Measurements from ENCODE around the gene COPA. TPM values are rescaled to one million over a fixed set of nuclear protein-coding genes. Genes with fewer than 3 reads are reported as not detected.

The COPA gene
- total and polyA plus RNA-seq, 2 donors from 2014 or later = 50.1 to 160 TPM

DNA sequence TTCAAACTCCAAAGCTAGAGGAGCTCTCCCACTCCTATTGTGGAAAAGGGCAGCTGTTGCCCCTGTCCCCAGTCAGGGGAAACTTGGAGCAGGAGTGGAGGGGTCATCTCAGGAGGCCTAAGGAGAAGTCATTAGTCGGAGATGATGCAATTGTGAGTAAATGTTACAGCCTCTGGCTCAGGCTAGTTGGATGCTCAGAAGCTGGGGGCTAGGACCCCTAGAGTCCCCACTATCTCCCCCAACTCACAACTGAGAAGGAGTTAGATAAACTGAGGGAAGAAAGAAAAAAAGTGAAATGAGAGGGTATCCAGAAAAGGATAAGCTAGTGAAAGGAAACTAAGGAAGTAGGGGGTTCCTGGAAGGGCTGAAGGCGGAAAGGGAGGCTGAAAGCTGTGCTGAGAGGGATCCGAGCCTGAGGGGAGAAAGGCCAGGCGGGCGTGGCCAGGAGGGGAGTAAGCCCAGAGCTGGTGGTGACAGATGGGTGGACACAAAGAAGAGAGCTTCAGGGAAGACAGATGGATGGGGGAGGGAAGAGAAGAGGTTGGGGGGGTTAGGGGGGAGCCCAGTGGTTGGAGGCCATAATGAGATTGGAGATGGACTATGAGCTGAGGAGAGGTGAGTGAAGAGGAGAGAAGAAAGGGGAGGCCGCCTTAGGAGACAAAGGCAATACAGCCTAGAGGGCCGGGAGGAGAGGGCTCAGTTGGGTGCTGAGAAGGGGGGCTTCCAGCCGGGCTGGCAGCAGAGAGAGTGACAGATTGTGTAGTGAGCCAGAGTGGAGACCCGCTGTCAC, 19.3 kb upstream of the COPA start:
- FAIRE-seq (no peak), DNase-seq (no peak)
- Histone ChIP-seq H3K27ac (ENCODE audit: low read depth in 2 of 2, low read length in 2 of 2) (no peak overlapping the region), H3K4me1 (ENCODE audit: control insufficient read depth in 2 of 3, insufficient read depth in 2 of 3, low read depth in 1 of 3, low read length in 3 of 3) (no peaks in the 10 kb centered on the region), H3K9me3 (ENCODE audit: control insufficient read depth in 2 of 3, insufficient read depth in 1 of 3, low read length in 3 of 3) (no peaks in the 10 kb centered on the region), H3K4me3 (ENCODE audit: low read length in 3 of 3) (no peak overlapping the region), H3K36me3 (ENCODE audit: control insufficient read depth in 2 of 3, insufficient read depth in 3 of 3, low read length in 3 of 3) (peaks cover 0 to 11% (median 2%) of the 10 kb centered on the region in 3 donors), H3K27me3 (ENCODE audit: control insufficient read depth, insufficient read depth, low read length) (no peaks in the 10 kb centered on the region), H3K9ac (ENCODE audit: low read length in 3 of 3) (no peak overlapping the region)
- intact Hi-C loops (cut with DNase I) = no loop called here
- TF ChIP-seq CTCF (IDR thresholded peaks at IDR 0.05; ENCODE audit: borderline replicate concordance, extremely low read depth, insufficient read depth) = no peak

GRCh38 chr1:160361814-160362167, 18.7 kb upstream of the COPA start:
- TF ChIP-seq CTCF (IDR thresholded peaks at IDR 0.05; ENCODE audit: borderline replicate concordance, extremely low read depth, insufficient read depth) = no peak
- no peak for FAIRE-seq

DNA sequence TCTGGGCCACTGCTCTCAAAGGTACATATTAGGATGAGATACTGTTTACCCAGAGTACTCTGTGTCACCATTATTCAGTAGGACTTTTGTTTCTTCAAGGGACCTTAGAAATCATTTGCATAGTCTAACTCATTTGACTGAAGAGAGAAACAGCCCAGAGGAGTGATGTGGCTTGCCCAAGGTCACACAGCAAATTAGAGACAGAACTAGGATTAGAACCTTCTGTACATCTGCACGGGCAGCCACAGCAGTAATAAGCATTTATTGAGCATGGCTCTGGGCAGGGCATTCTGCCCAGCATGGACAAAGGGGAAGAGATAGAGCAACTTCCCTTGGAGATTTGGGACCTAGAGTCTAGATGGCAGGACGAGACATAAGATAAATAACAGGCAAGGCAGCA, 18.1 kb upstream of the COPA start:
- H3K36me3 ChIP-seq (ENCODE audit: control insufficient read depth in 2 of 3, insufficient read depth in 3 of 3, low read length in 3 of 3) = peaks cover 2 to 19% (median 10%) of the 10 kb centered on the region in 3 donors
- H3K27me3 ChIP-seq (ENCODE audit: control insufficient read depth, insufficient read depth, low read length) = no peaks in the 10 kb centered on the region
- H3K27ac ChIP-seq (ENCODE audit: low read depth in 2 of 2, low read length in 2 of 2) = no peak overlapping the region
- no peaks in the 10 kb centered on the region for H3K4me1 ChIP-seq (ENCODE audit: control insufficient read depth in 2 of 3, insufficient read depth in 2 of 3, low read depth in 1 of 3, low read length in 3 of 3)
- FAIRE-seq = no peak
- no peak overlapping the region for H3K4me3 ChIP-seq (ENCODE audit: low read length in 3 of 3)
- H3K9ac ChIP-seq (ENCODE audit: low read length in 3 of 3) = no peak overlapping the region
- intact Hi-C loops (cut with DNase I) = no loop called here
- no peaks in the 10 kb centered on the region for H3K9me3 ChIP-seq (ENCODE audit: control insufficient read depth in 2 of 3, insufficient read depth in 1 of 3, low read length in 3 of 3)
- no peak for TF ChIP-seq CTCF (IDR thresholded peaks at IDR 0.05; ENCODE audit: borderline replicate concordance, extremely low read depth, insufficient read depth)
- no peak for DNase-seq

More at GRCh38 chr1:160361814-160362167, 18.7 kb upstream of the COPA start:
- no peak overlapping the region for H3K27ac ChIP-seq (ENCODE audit: low read depth in 2 of 2, low read length in 2 of 2)
- intact Hi-C loops (cut with DNase I) = no loop called here
- no peak overlapping the region for H3K4me3 ChIP-seq (ENCODE audit: low read length in 3 of 3)
- H3K4me1 ChIP-seq (ENCODE audit: control insufficient read depth in 2 of 3, insufficient read depth in 2 of 3, low read depth in 1 of 3, low read length in 3 of 3) = no peaks in the 10 kb centered on the region
- DNase-seq = no peak
- H3K9ac ChIP-seq (ENCODE audit: low read length in 3 of 3) = no peak overlapping the region
- H3K27me3 ChIP-seq (ENCODE audit: control insufficient read depth, insufficient read depth, low read length) = no peaks in the 10 kb centered on the region
- H3K36me3 ChIP-seq (ENCODE audit: control insufficient read depth in 2 of 3, insufficient read depth in 3 of 3, low read length in 3 of 3) = peaks cover 2 to 14% (median 4%) of the 10 kb centered on the region in 3 donors
- H3K9me3 ChIP-seq (ENCODE audit: control insufficient read depth in 2 of 3, insufficient read depth in 1 of 3, low read length in 3 of 3) = no peaks in the 10 kb centered on the region
